ENCODE data around the gene DMD.

The DMD gene

GRCh38 chrX:32397562-32398216, 813.7 kb downstream of the DMD start:
- no peak for TF ChIP-seq CTCF (IDR thresholded peaks at IDR 0.05; ENCODE audit: unreplicated experiment in 3 of 3)
- H3K36me3 Mint-ChIP-seq (ENCODE audit: low read depth): no peaks in the 10 kb centered on the region
- peaks cover 3% of the 10 kb centered on the region for H3K9me3 Mint-ChIP-seq
- no peaks in the 10 kb centered on the region for H3K4me1 Mint-ChIP-seq
- H3K4me3 Mint-ChIP-seq: no peak overlapping the region
- no peaks in the 10 kb centered on the region for H3K27me3 Mint-ChIP-seq (ENCODE audit: low read depth)
- no peak overlapping the region for H3K27ac Mint-ChIP-seq

GRCh38 chrX:32395878-32396277, 815.5 kb downstream of the DMD start:
- TF ChIP-seq CTCF (IDR thresholded peaks at IDR 0.05; ENCODE audit: unreplicated experiment in 3 of 3): no peak
- Mint-ChIP-seq H3K27ac (no peak overlapping the region), H3K36me3 (ENCODE audit: low read depth) (no peaks in the 10 kb centered on the region), H3K9me3 (peaks cover 3% of the 10 kb centered on the region), H3K4me3 (no peak overlapping the region), H3K27me3 (ENCODE audit: low read depth) (no peaks in the 10 kb centered on the region), H3K4me1 (no peaks in the 10 kb centered on the region)

GRCh38 chrX:32392655-32393054, 818.7 kb downstream of the DMD start:
- no peak overlapping the region for H3K27ac Mint-ChIP-seq
- no peaks in the 10 kb centered on the region for H3K27me3 Mint-ChIP-seq (ENCODE audit: low read depth)
- no peak for TF ChIP-seq CTCF (IDR thresholded peaks at IDR 0.05; ENCODE audit: unreplicated experiment in 3 of 3)
- H3K4me1 Mint-ChIP-seq: no peaks in the 10 kb centered on the region
- H3K4me3 Mint-ChIP-seq: no peak overlapping the region
- H3K36me3 Mint-ChIP-seq (ENCODE audit: low read depth): no peaks in the 10 kb centered on the region
- H3K9me3 Mint-ChIP-seq: peaks cover 3% of the 10 kb centered on the region

- H3K27ac Mint-ChIP-seq: peak overlapping the region in 2 of 3 experiments; percentile 23 to 35
- H3K9me3 Mint-ChIP-seq: no peaks in the 10 kb centered on the region
- H3K4me1 Mint-ChIP-seq: peaks cover 4% of the 10 kb centered on the region
- H3K27me3 Mint-ChIP-seq (ENCODE audit: low read depth): no peaks in the 10 kb centered on the region
- TF ChIP-seq CTCF (IDR thresholded peaks at IDR 0.05; ENCODE audit: unreplicated experiment in 3 of 3): no peak
- H3K4me3 Mint-ChIP-seq: no peak overlapping the region
- no peaks in the 10 kb centered on the region for H3K36me3 Mint-ChIP-seq (ENCODE audit: low read depth)
These were observed 840.7 kb downstream of the DMD start for GRCh38 chrX:32370456-32371205.

- Mint-ChIP-seq H3K27me3 (ENCODE audit: low read depth) (no peaks in the 10 kb centered on the region), H3K4me1 (no peaks in the 10 kb centered on the region), H3K36me3 (ENCODE audit: low read depth) (no peaks in the 10 kb centered on the region), H3K27ac (no peak overlapping the region), H3K4me3 (no peak overlapping the region), H3K9me3 (peaks cover 5% of the 10 kb centered on the region)
- no peak for TF ChIP-seq CTCF (IDR thresholded peaks at IDR 0.05; ENCODE audit: unreplicated experiment in 3 of 3)
These were observed 917.2 kb downstream of the DMD start for GRCh38 chrX:32293962-32294700.
